GM12892 (cell line): ENCODE results near the gene FGFR2.

Experiments used
- POLR2A ChIP-seq: IDR thresholded peaks from 2 replicates; pipeline ENCODE4 v1.6.1; 2011; ENCODE audit warnings: low read depth, low read length, control low read depth
- POLR2AphosphoS5 ChIP-seq: IDR thresholded peaks from 2 replicates; pipeline ENCODE4 v1.6.1; 2011; ENCODE audit warnings: low read depth, low read length, control low read depth

- no peak for TF ChIP-seq POLR2A
- TF ChIP-seq POLR2AphosphoS5: no peak
These were observed 161.5 kb downstream of the FGFR2 start for GRCh38 chr10:121436630-121437341.
